IMR-90 (cell line): Measurements from ENCODE around the gene DEF6. TPM values are rescaled to one million over a fixed set of nuclear protein-coding genes. Genes with fewer than 3 reads are reported as not detected.

ENCODE experiments used
- ATAC-seq: fragments of 200-7000 bp; cut with Tn5 transposase; 2 replicates; pipeline ENCODE4 v1.9.1; 2020; ENCODE audit warnings: low read depth, mild to moderate bottlenecking, moderate library complexity
- BruUV-seq: library from RNA; stranded (reverse); fragments of 400-500 nt; replicated peaks from 2 replicates; lab custom pipeline; 2021; lab: Mats Ljungman, UMichigan
- CTCF ChIA-PET: fragments of 300-600 bp; formaldehyde crosslinking; extraction: SDS; loops from one replicate; lab custom pipeline; 2021; ENCODE audit warnings: antibody characterized with exemption; lab: Yijun Ruan, JAX
- POLR2A ChIA-PET: fragments of 300-600 bp; sonication (Branson Sonifier 250); formaldehyde crosslinking; loops from one replicate; lab custom pipeline; 2022; ENCODE audit warnings: antibody characterized with exemption; ENCODE audit not compliant: unreplicated experiment; lab: Charles Lee
- DNase-seq: peaks from one replicate; pipeline ENCODE4 v3.0.0; 2013
- H2AFZ ChIP-seq: replicated peaks from 2 replicates; pipeline ENCODE3; 2013; ENCODE audit warnings: low read length, mild to moderate bottlenecking; ENCODE audit not compliant: poor library complexity
- H2AK5ac ChIP-seq: 2 replicates; pipeline ENCODE4 v1.6.1; 2013; ENCODE audit warnings: low read depth, low read length, inconsistent platforms
- H2AK9ac ChIP-seq: replicated peaks from 2 replicates; pipeline ENCODE3; 2013; ENCODE audit warnings: mild to moderate bottlenecking, low read depth, low read length, moderate library complexity; ENCODE audit not compliant: poor library complexity
- H2BK120ac ChIP-seq: 2 replicates; pipeline ENCODE4 v1.6.1; 2013; ENCODE audit warnings: low read depth, low read length, inconsistent platforms
- H2BK15ac ChIP-seq: 3 replicates; pipeline ENCODE4 v1.6.1; 2013; ENCODE audit warnings: low read depth, low read length, inconsistent platforms
- H2BK20ac ChIP-seq: 2 replicates; pipeline ENCODE4 v1.6.1; 2013; ENCODE audit warnings: low read depth, mild to moderate bottlenecking, inconsistent platforms, low read length, moderate library complexity
- H2BK5ac ChIP-seq: 2 replicates; pipeline ENCODE4 v1.6.1; 2013; ENCODE audit warnings: mild to moderate bottlenecking, low read depth, low read length, inconsistent platforms; ENCODE audit not compliant: poor library complexity, severe bottlenecking
- H3K14ac ChIP-seq: replicated peaks from 2 replicates; pipeline ENCODE4 v1.6.1; 2013; ENCODE audit warnings: low read depth, low read length, inconsistent platforms
- H3K18ac ChIP-seq: 2 replicates; pipeline ENCODE4 v1.6.1; 2013; ENCODE audit warnings: low read depth, low read length, control low read depth
- H3K23ac ChIP-seq: 2 replicates; pipeline ENCODE4 v1.6.1; 2013; ENCODE audit warnings: low read depth, low read length, inconsistent platforms
- H3K27ac ChIP-seq: 2 replicates; pipeline ENCODE4 v1.5.1; 2013; ENCODE audit warnings: mild to moderate bottlenecking, control low read depth, low read length; ENCODE audit not compliant: insufficient read depth
- H3K27me3 ChIP-seq: 2 replicates; pipeline ENCODE4 v1.6.1; 2013; ENCODE audit warnings: low read length; ENCODE audit not compliant: control insufficient read depth, insufficient read depth
- H3K36me3 ChIP-seq: 2 replicates; pipeline ENCODE4 v1.6.1; 2013; ENCODE audit warnings: low read length, mixed read lengths; ENCODE audit not compliant: control insufficient read depth, insufficient read depth
- H3K4ac ChIP-seq: 2 replicates; pipeline ENCODE4 v1.6.1; 2013; ENCODE audit warnings: low read depth, low read length, inconsistent platforms
- H3K4me1 ChIP-seq: 2 replicates; pipeline ENCODE4 v1.6.1; 2013; ENCODE audit warnings: low read length, mixed read lengths; ENCODE audit not compliant: control insufficient read depth, insufficient read depth
- H3K4me2 ChIP-seq: 2 replicates; pipeline ENCODE4 v1.6.1; 2013; ENCODE audit warnings: low read depth, mild to moderate bottlenecking, control low read depth, low read length, moderate library complexity
- H3K4me3 ChIP-seq: 2 replicates; pipeline ENCODE4 v1.5.1; 2013; ENCODE audit warnings: low read depth, mild to moderate bottlenecking, control low read depth, low read length, moderate library complexity; ENCODE audit not compliant: insufficient read depth
- H3K56ac ChIP-seq: 2 replicates; pipeline ENCODE4 v1.6.1; 2013; ENCODE audit warnings: low read length, inconsistent platforms; ENCODE audit not compliant: insufficient read depth; ENCODE audit errors: extremely low read depth
- H3K79me1 ChIP-seq, 2 experiments: 2 replicates each; pipeline ENCODE4 v1.6.1; 2013; ENCODE audit warnings: low read length in 2 of 2, inconsistent platforms in 1 of 2, low read depth in 1 of 2
- H3K9ac ChIP-seq: 2 replicates; pipeline ENCODE4 v1.6.1; 2013; ENCODE audit warnings: low read depth, low read length, control low read depth
- H3K9me1 ChIP-seq: 2 replicates; pipeline ENCODE4 v1.6.1; 2013; ENCODE audit warnings: low read length, inconsistent platforms; ENCODE audit not compliant: insufficient read depth
- H3K9me3 ChIP-seq: 2 replicates; pipeline ENCODE4 v1.6.1; 2013; ENCODE audit warnings: low read length; ENCODE audit not compliant: control insufficient read depth, insufficient read depth
- H4K20me1 ChIP-seq: 2 replicates; pipeline ENCODE4 v1.6.1; 2013; ENCODE audit warnings: low read length, inconsistent platforms; ENCODE audit not compliant: insufficient read depth
- H4K5ac ChIP-seq: 2 replicates; pipeline ENCODE4 v1.6.1; 2013; ENCODE audit warnings: mild to moderate bottlenecking, low read depth, low read length, control low read depth
- H4K8ac ChIP-seq, 2 experiments: 2 replicates each; pipeline ENCODE4 v1.6.1; 2013; ENCODE audit warnings: low read depth in 2 of 2, low read length in 2 of 2, control low read depth in 1 of 2, inconsistent platforms in 1 of 2
- H4K91ac ChIP-seq: 2 replicates; pipeline ENCODE4 v1.6.1; 2013; ENCODE audit warnings: low read depth, low read length, inconsistent platforms; ENCODE audit not compliant: insufficient read depth
- BHLHE40 ChIP-seq: fragments of 150-350 bp; IDR thresholded peaks from 2 replicates; pipeline ENCODE4 v1.6.1; 2016; ENCODE audit warnings: mild to moderate bottlenecking, low read depth, low read length
- CEBPB ChIP-seq: IDR thresholded peaks from 2 replicates; pipeline ENCODE4 v1.6.1; 2012; ENCODE audit warnings: low read depth, low read length, improper control_type of control experiment
- ELK1 ChIP-seq: fragments of 150-350 bp; IDR thresholded peaks from 2 replicates; pipeline ENCODE4 v1.6.1; 2016; ENCODE audit warnings: low read depth, mild to moderate bottlenecking, low read length, moderate library complexity, borderline replicate concordance
- FOS ChIP-seq: fragments of 150-350 bp; IDR thresholded peaks from 2 replicates; pipeline ENCODE4 v1.6.1; 2016; ENCODE audit warnings: low read depth, low read length
- MAFK ChIP-seq: IDR thresholded peaks from 2 replicates; pipeline ENCODE4 v1.6.1; 2012; ENCODE audit warnings: low read depth, low read length, improper control_type of control experiment
- NFE2L2 ChIP-seq: fragments of 150-350 bp; IDR thresholded peaks from 2 replicates; pipeline ENCODE4 v1.6.1; 2016; ENCODE audit warnings: low read depth, mild to moderate bottlenecking, low read length
- USF2 ChIP-seq: fragments of 150-350 bp; IDR thresholded peaks from 2 replicates; pipeline ENCODE4 v1.6.1; 2017; ENCODE audit warnings: mild to moderate bottlenecking, antibody characterized with exemption, low read length, low read depth
- WGBS, 2 experiments: methylation state at CpG; one replicate each; pipeline versions ENCODE4 v1.1.5 to v1.1.7; 2013; ENCODE audit warnings: missing lambda C conversion rate in 2 of 2; ENCODE audit not compliant: insufficient read length in 1 of 2; ENCODE audit errors: extremely low coverage in 2 of 2; 5-methylcytosine and 5-hydroxymethylcytosine counted together
- dilution Hi-C: fragments of 300-500 bp; cut with HindIII; formaldehyde crosslinking; loops from one replicate; pipeline ENCODE4 v1.14.3; 2018; ENCODE audit warnings: low sequenced_read_pairs; ENCODE audit not compliant: unreplicated experiment
- in situ Hi-C: fragments of 300-500 bp; cut with MboI; formaldehyde crosslinking; loops from 3 replicates; pipeline ENCODE4 v1.14.3; 2019; ENCODE audit warnings: low sequenced_read_pairs, inconsistent platforms, mixed read lengths
- intact Hi-C: fragments of 100-400 bp; cut with micrococcal nuclease; formaldehyde crosslinking; loops from 2 replicates; pipeline ENCODE4 v1.10.0; 2022
- polyA plus RNA-seq, 3 experiments: library from polyadenylated mRNA; depleted of rRNA; stranded (reverse); fragments of >200 nt; gene quantifications; 2 replicates each; pipeline ENCODE4 v1.2.3, GENCODE V29; 2012; ENCODE audit warnings: low replicate concordance in 1 of 3
- total RNA-seq: library from RNA; depleted of rRNA; stranded (reverse); fragments of >200 nt; gene quantifications from 2 replicates; pipeline ENCODE4 v1.2.3, GENCODE V29; 2012

Gene DEF6
- total and polyA plus RNA-seq, 2 of the 4 experiments (the other 2 are of a cell fraction) = 2.5 to 4.2 TPM

- TF ChIP-seq FOS (no peak), ELK1 (no peak), NFE2L2 (no peak), MAFK (no peak), CEBPB (peak; percentile 35; the same call in 1 of the 2 replicates), USF2 (no peak), BHLHE40 (no peak)
- H3K9me3 ChIP-seq = no peaks in the 10 kb centered on the region
- in situ Hi-C loops (no loop called here), intact Hi-C loops (no loop called here), dilution Hi-C loops (no loop called here)
- peak overlapping the region; percentile 26 for H2AK9ac ChIP-seq
- no peaks in the 10 kb centered on the region for H3K27me3 ChIP-seq
- peaks cover 29% of the 10 kb centered on the region for H3K4me1 ChIP-seq
- peak overlapping the region; percentile 27; the same call in 1 of the 2 replicates for H2BK20ac ChIP-seq
- H3K56ac ChIP-seq = no peak overlapping the region
- POLR2A ChIA-PET = no interaction called here
- H3K4me3 ChIP-seq = no peak overlapping the region
- H2BK120ac ChIP-seq = peak overlapping the region; percentile 42
- ATAC-seq (peak; percentile 14; the same call in 1 of the 2 replicates), DNase-seq (peak; percentile 83)
- peaks cover 38% of the 10 kb centered on the region for H3K9me1 ChIP-seq
- H4K91ac ChIP-seq = peak overlapping the region; percentile 35
- peak overlapping the region; percentile 24; the same call in 1 of the 2 replicates for H3K4me2 ChIP-seq
- peak overlapping the region; percentile 97 for H2BK5ac ChIP-seq
- peaks cover 46 to 84% of the 10 kb centered on the region in 2 experiments for H3K79me1 ChIP-seq
- H3K9ac ChIP-seq = no peak overlapping the region
- 100% methylated on average over 1 of the region's 2 CpGs; no CpG with 5 or more reads in 1 of the 2 experiments for WGBS, 2 experiments
- peaks cover 9% of the 10 kb centered on the region for H3K36me3 ChIP-seq
- peak overlapping the region; percentile 67 for H3K14ac ChIP-seq
- H3K23ac ChIP-seq = peak overlapping the region; percentile 11
- H3K27ac ChIP-seq = peak overlapping the region; percentile 5
- peak overlapping the region in 1 of 2 experiments; percentile 19; a peak in 1 of 4 replicates for H4K8ac ChIP-seq
- peaks cover 16% of the 10 kb centered on the region for H4K20me1 ChIP-seq
- no peak overlapping the region for H2AFZ ChIP-seq
- CTCF ChIA-PET = no interaction called here
- H4K5ac ChIP-seq = peak overlapping the region; percentile 30; the same call in 1 of the 2 replicates
- H2AK5ac ChIP-seq = peak overlapping the region; percentile 37; the same call in 1 of the 2 replicates
- H3K18ac ChIP-seq = peak overlapping the region; percentile 61; the same call in 1 of the 2 replicates
- H3K4ac ChIP-seq = peak overlapping the region; percentile 58
- BruUV-seq = no TSS peak
- peak overlapping the region; percentile 69; the same call in 2 of the 3 replicates for H2BK15ac ChIP-seq
Observed at GRCh38 chr6:35368038-35368887, 70.6 kb downstream of the DEF6 start.
